H1 (cell line): ENCODE results near the gene ZNF697.

ENCODE experiments used
- ASH2L ChIP-seq: fragments of 200-600, 300-600 bp; sonication (generic); IDR thresholded peaks from one replicate; pipeline ENCODE4 v1.7.1; 2017; ENCODE audit warnings: low read length
- CEBPB ChIP-seq: IDR thresholded peaks from 2 replicates; pipeline ENCODE4 v1.6.1; 2012; ENCODE audit warnings: low read depth, low read length
- CTCF ChIP-seq, 3 experiments: IDR thresholded peaks; 1 replicate in 2 of 3; 2 replicates in 1 of 3; pipeline versions ENCODE4 v1.5.1 to v1.6.1; 2011; ENCODE audit warnings: low read length in 3 of 3, mild to moderate bottlenecking in 3 of 3, inconsistent platforms in 2 of 3, low read depth in 1 of 3, moderate library complexity in 1 of 3; ENCODE audit not compliant: insufficient read depth in 1 of 3; ENCODE audit errors: control extremely low read depth in 1 of 3
- EGR1 ChIP-seq: IDR thresholded peaks from 2 replicates; pipeline ENCODE4 v1.6.1; 2011; ENCODE audit warnings: low read depth, low read length, borderline replicate concordance
- EZH2 ChIP-seq: fragments of 200-600 bp; sonication (generic); IDR thresholded peaks from 2 replicates; pipeline ENCODE4 v1.7.1; 2012; ENCODE audit warnings: low read depth, mild to moderate bottlenecking, moderate library complexity, low read length, inconsistent platforms; ENCODE audit not compliant: severe bottlenecking
- FOSL1 ChIP-seq: IDR thresholded peaks from 2 replicates; pipeline ENCODE4 v1.6.1; 2011; ENCODE audit warnings: mild to moderate bottlenecking, low read depth, low read length, moderate library complexity; ENCODE audit not compliant: insufficient read depth
- GABPA ChIP-seq: IDR thresholded peaks from 2 replicates; pipeline ENCODE4 v1.6.1; 2011; ENCODE audit warnings: mild to moderate bottlenecking, low read length, moderate library complexity, borderline replicate concordance; ENCODE audit not compliant: insufficient read depth
- POLR2A ChIP-seq, 2 experiments: IDR thresholded peaks; 1 replicate in 1 of 2; 2 replicates in 1 of 2; pipeline ENCODE4 v1.6.1; 2011; ENCODE audit warnings: low read depth in 2 of 2, low read length in 2 of 2, mild to moderate bottlenecking in 2 of 2; ENCODE audit errors: control extremely low read depth in 1 of 2
- SRF ChIP-seq: IDR thresholded peaks from 2 replicates; pipeline ENCODE4 v1.6.1; 2011; ENCODE audit warnings: mild to moderate bottlenecking, low read depth, low read length, moderate library complexity
- TAF1 ChIP-seq: IDR thresholded peaks from 2 replicates; pipeline ENCODE4 v1.6.1; 2011; ENCODE audit warnings: mild to moderate bottlenecking, low read depth, low read length
- TEAD4 ChIP-seq: IDR thresholded peaks from 2 replicates; pipeline ENCODE4 v1.6.1; 2012; ENCODE audit warnings: low read depth, low read length, inconsistent platforms, mixed read lengths
- USF2 ChIP-seq: IDR thresholded peaks from 2 replicates; pipeline ENCODE4 v1.6.1; 2011; ENCODE audit warnings: low read length, improper control_type of control experiment
- YY1 ChIP-seq: IDR thresholded peaks from 2 replicates; pipeline ENCODE4 v1.6.1; 2011; ENCODE audit warnings: low read depth, mild to moderate bottlenecking, low read length

GRCh38 chr1:119652587-119652986 lies 4.5 kb upstream of the ZNF697 start:
- TF ChIP-seq SRF, result no peak
- no peak for TF ChIP-seq TAF1
- TF ChIP-seq ASH2L, result no peak
- TF ChIP-seq USF2, result no peak
- no peak for TF ChIP-seq CTCF (IDR thresholded peaks at IDR 0.05; ENCODE audit: control extremely low read depth in 1 of 3, insufficient read depth in 1 of 3, low read depth in 1 of 3, low read length in 3 of 3)
- TF ChIP-seq TEAD4, result no peak
- TF ChIP-seq CEBPB, result no peak
- TF ChIP-seq EZH2, result no peak
- no peak for TF ChIP-seq YY1
- TF ChIP-seq EGR1, result no peak
- no peak for TF ChIP-seq POLR2A (IDR thresholded peaks at IDR 0.05; ENCODE audit: control extremely low read depth in 1 of 2, low read depth in 2 of 2, low read length in 2 of 2)
- TF ChIP-seq GABPA, result no peak
- TF ChIP-seq FOSL1, result no peak
